GM23338 (cell line): ENCODE measurements around the gene RUFY1. TPM values are rescaled to one million over a fixed set of nuclear protein-coding genes. Genes with fewer than 3 reads are reported as not detected.

Source experiments
- ATAC-seq: fragments of 200-7000 bp; cut with Tn5 transposase; 3 replicates; pipeline ENCODE4 v1.9.1; 2020
- DNase-seq: peaks from one replicate; pipeline ENCODE4 v3.0.0-alpha.2; 2015; ENCODE audit warnings: low spot score
- H2AFZ ChIP-seq: fragments of 200-600 bp; sonication (generic); 2 replicates; pipeline ENCODE4 v1.8.0; 2016; ENCODE audit warnings: antibody characterized with exemption, mild to moderate bottlenecking, moderate library complexity
- H3F3A ChIP-seq: fragments of 200-600 bp; sonication (generic); replicated peaks from 2 replicates; pipeline ENCODE4 v1.8.0; 2017; ENCODE audit warnings: antibody characterized with exemption, mixed run types, low read depth
- H3K27ac ChIP-seq: fragments of 200-600 bp; sonication (generic); 2 replicates; pipeline ENCODE4 v1.6.1; 2016; ENCODE audit warnings: low read depth
- H3K27me3 ChIP-seq: fragments of 200-600 bp; sonication (generic); 2 replicates; pipeline ENCODE4 v1.8.0; 2016; ENCODE audit warnings: mild to moderate bottlenecking, mixed run types, moderate library complexity; ENCODE audit not compliant: insufficient read depth
- H3K36me3 ChIP-seq: fragments of 200-600 bp; sonication (generic); 2 replicates; pipeline ENCODE4 v1.8.0; 2016; ENCODE audit warnings: mild to moderate bottlenecking; ENCODE audit not compliant: insufficient read depth
- H3K4me1 ChIP-seq: fragments of 200-600 bp; sonication (generic); 2 replicates; pipeline ENCODE4 v1.8.0; 2016; ENCODE audit warnings: mild to moderate bottlenecking, moderate library complexity; ENCODE audit not compliant: insufficient read depth
- H3K4me2 ChIP-seq: fragments of 200-600 bp; sonication (generic); 2 replicates; pipeline ENCODE4 v1.7.1; 2017; ENCODE audit warnings: mixed run types
- H3K4me3 ChIP-seq: fragments of 200-600 bp; sonication (generic); 2 replicates; pipeline ENCODE4 v1.6.1; 2016; ENCODE audit warnings: mixed run types
- H3K79me2 ChIP-seq: fragments of 200-600 bp; sonication (generic); replicated peaks from 2 replicates; pipeline ENCODE4 v1.8.0; 2017; ENCODE audit warnings: mild to moderate bottlenecking; ENCODE audit not compliant: insufficient read depth
- H3K9me2 ChIP-seq: fragments of 200-600 bp; sonication (generic); 2 replicates; pipeline ENCODE4 v1.8.0; 2017; ENCODE audit not compliant: insufficient read depth
- H4K20me1 ChIP-seq: fragments of 200-600 bp; sonication (generic); replicated peaks from 2 replicates; pipeline ENCODE4 v1.8.0; 2017; ENCODE audit warnings: mild to moderate bottlenecking; ENCODE audit not compliant: insufficient read depth
- H3K27ac Mint-ChIP-seq: 2 replicates; pipeline ENCODE4 v1.8.0; 2020; ENCODE audit warnings: inconsistent platforms, mild to moderate bottlenecking, moderate library complexity, mixed read lengths
- H3K27me3 Mint-ChIP-seq: 3 replicates; pipeline ENCODE4 v1.8.0; 2022; ENCODE audit warnings: low read depth, mild to moderate bottlenecking, moderate library complexity, mixed read lengths, inconsistent platforms; ENCODE audit not compliant: insufficient read depth, poor library complexity
- H3K36me3 Mint-ChIP-seq: 3 replicates; pipeline ENCODE4 v1.8.0; 2021; ENCODE audit warnings: low read depth, mild to moderate bottlenecking, inconsistent platforms, moderate library complexity, mixed read lengths
- H3K4me1 Mint-ChIP-seq: 3 replicates; pipeline ENCODE4 v1.8.0; 2020; ENCODE audit warnings: mild to moderate bottlenecking, inconsistent platforms, mixed read lengths
- H3K4me3 Mint-ChIP-seq: 3 replicates; pipeline ENCODE4 v1.8.0; 2021; ENCODE audit warnings: moderate library complexity, mild to moderate bottlenecking, inconsistent platforms, mixed read lengths
- H3K9me3 Mint-ChIP-seq: 3 replicates; pipeline ENCODE4 v1.8.0; 2020; ENCODE audit warnings: moderate library complexity, mild to moderate bottlenecking, inconsistent platforms, mixed read lengths
- CTCF ChIP-seq, 2 experiments: fragments of 200-600 bp in 1 of 2; sonication (generic) in 1 of 2; conservative IDR thresholded peaks; 2 replicates each; pipeline versions ENCODE4 v1.5.1 to v1.6.1; 2016 to 2017; ENCODE audit warnings: antibody characterized with exemption in 2 of 2, low read depth in 2 of 2, mild to moderate bottlenecking in 2 of 2, moderate library complexity in 1 of 2
- NANOG ChIP-seq: IDR thresholded peaks from 2 replicates; pipeline ENCODE4 v1.6.1; 2016; ENCODE audit warnings: antibody characterized with exemption, borderline replicate concordance
- POLR2AphosphoS5 ChIP-seq: IDR thresholded peaks from 2 replicates; pipeline ENCODE4 v1.6.1; 2016; ENCODE audit warnings: antibody characterized with exemption, low read depth
- REST ChIP-seq: IDR thresholded peaks from one replicate; pipeline ENCODE4 v1.6.1; 2018; ENCODE audit warnings: antibody characterized with exemption; ENCODE audit not compliant: unreplicated experiment
- ZNF114 ChIP-seq: fragments of 250-450 bp; sonication (Bioruptor Pico); IDR thresholded peaks from 2 replicates; pipeline ENCODE4 v1.5.0; 2020; ENCODE audit warnings: mild to moderate bottlenecking, moderate library complexity
- polyA plus RNA-seq: library from polyadenylated mRNA; unstranded; fragments of >200 nt; fragmentation: Nextera tagmentation; extraction: Ambion mirVana; gene quantifications from 2 replicates; pipeline ENCODE4 v1.2.1, GENCODE V29; 2016
- total RNA-seq: library from RNA; depleted of rRNA; stranded (reverse); fragments of >200 nt; shearing (Covaris generic); gene quantifications from 2 replicates; pipeline ENCODE4 v1.2.3, GENCODE V29; 2014

The RUFY1 gene
- total and polyA plus RNA-seq, 2 experiments from 2014 or later = 25.3 to 31.6 TPM

GRCh38 chr5:179530069-179530998 is 20.0 kb upstream of the RUFY1 start:
- no peak for TF ChIP-seq REST
- peak; percentile 49; the same call in 1 of the 2 replicates for TF ChIP-seq POLR2AphosphoS5
- peak; percentile 21 to 46; a peak in 2 of 4 replicates for TF ChIP-seq CTCF (conservative IDR thresholded peaks at IDR 0.05; ENCODE audit: low read depth in 2 of 2)
- peak overlapping the region; percentile 64 for H3K4me3 Mint-ChIP-seq
- Histone ChIP-seq H4K20me1 (no peaks in the 10 kb centered on the region), H3K4me3 (peak overlapping the region; percentile 56), H3K27ac (no peak overlapping the region), H3K27me3 (no peaks in the 10 kb centered on the region), H3K36me3 (no peaks in the 10 kb centered on the region), H3K4me1 (peaks cover 11% of the 10 kb centered on the region), H2AFZ (peak overlapping the region; percentile 94), H3K9me2 (0 out of 2 replicates have a peak, but pooled peaks cover 4% of the 10 kb centered on the region), H3K4me2 (peak overlapping the region; percentile 70), H3K79me2 (no peaks in the 10 kb centered on the region), H3F3A (peaks cover 6% of the 10 kb centered on the region)
- peaks cover 13% of the 10 kb centered on the region for H3K27me3 Mint-ChIP-seq
- DNase-seq (peak; percentile 89), ATAC-seq (peak; percentile 96)
- no peak overlapping the region for H3K27ac Mint-ChIP-seq
- no peaks in the 10 kb centered on the region; the same call in 2 of the 3 replicates for H3K4me1 Mint-ChIP-seq
- H3K9me3 Mint-ChIP-seq = no peaks in the 10 kb centered on the region
- no peaks in the 10 kb centered on the region for H3K36me3 Mint-ChIP-seq

- Mint-ChIP-seq H3K4me1 (no peaks in the 10 kb centered on the region; the same call in 2 of the 3 replicates), H3K4me3 (no peak overlapping the region), H3K27ac (no peak overlapping the region), H3K27me3 (peaks cover 13% of the 10 kb centered on the region), H3K9me3 (no peaks in the 10 kb centered on the region), H3K36me3 (no peaks in the 10 kb centered on the region)
- peaks cover 6% of the 10 kb centered on the region for H3F3A ChIP-seq
- no peak overlapping the region for H2AFZ ChIP-seq
- H3K36me3 ChIP-seq = no peaks in the 10 kb centered on the region
- no peaks in the 10 kb centered on the region for H4K20me1 ChIP-seq
- DNase-seq (no peak), ATAC-seq (no peak)
- H3K27me3 ChIP-seq = no peaks in the 10 kb centered on the region
- 0 out of 2 replicates have a peak, but pooled peaks cover 4% of the 10 kb centered on the region for H3K9me2 ChIP-seq
- no peak overlapping the region for H3K27ac ChIP-seq
- H3K79me2 ChIP-seq = no peaks in the 10 kb centered on the region
- H3K4me2 ChIP-seq = no peak overlapping the region
- no peak overlapping the region for H3K4me3 ChIP-seq
- peaks cover 11% of the 10 kb centered on the region for H3K4me1 ChIP-seq
- TF ChIP-seq ZNF114 (CRISPR knock-in tag) (no peak), CTCF (conservative IDR thresholded peaks at IDR 0.05; ENCODE audit: low read depth in 2 of 2) (peak in 1 of 2 experiments; percentile 37; a peak in 2 of 4 replicates), NANOG (no peak)
Observed at GRCh38 chr5:179533024-179533423, 17.3 kb upstream of the RUFY1 start.
